HG02943 (cell line): ENCODE data around the gene USP35.
"Not testable (repeated sequence)": the region's sequence is repeated elsewhere in the genome, so short reads cannot be mapped to it uniquely, and the experiment has no call there.

Source experiments
- ATAC-seq: cut with Tn5 transposase; IDR thresholded peaks from one replicate; pipeline ENCODE4 v1.9.1; 2021; ENCODE audit warnings: mild to moderate bottlenecking, low read depth, moderate library complexity; ENCODE audit not compliant: unreplicated experiment

USP35 gene

GRCh38 chr11:78213526-78214330, 25.0 kb downstream of the USP35 start:
- ATAC-seq = no peak

GRCh38 chr11:78214331-78215194, 25.8 kb downstream of the USP35 start:
- ATAC-seq = no peak

DNA sequence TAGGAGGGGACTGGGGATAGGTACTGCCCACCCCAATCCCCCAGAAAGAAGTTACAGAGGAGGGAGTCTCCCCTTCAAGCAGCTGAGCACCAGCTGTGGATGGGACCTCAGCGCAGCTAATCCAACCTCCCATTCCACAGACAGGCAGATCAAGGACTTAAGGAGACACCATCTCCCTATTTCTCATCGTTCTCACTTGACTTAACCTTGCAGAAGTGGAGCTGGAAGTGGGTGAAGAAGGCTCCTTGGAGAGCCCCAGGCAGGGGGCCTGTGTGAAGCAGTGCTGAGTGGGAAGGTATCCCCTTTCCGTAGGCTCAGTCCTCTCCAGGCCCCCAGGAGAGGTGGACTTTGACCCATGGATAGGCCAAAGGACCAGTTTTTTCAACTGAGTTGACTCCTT, 27.3 kb downstream of the USP35 start:
- ATAC-seq = no peak

GRCh38 chr11:78216571-78217287, 28.0 kb downstream of the USP35 start:
- ATAC-seq = no peak

GRCh38 chr11:78217650-78218541, 29.2 kb downstream of the USP35 start:
- ATAC-seq = no peak

GRCh38 chr11:78218707-78219492, 30.2 kb downstream of the USP35 start:
- no peak for ATAC-seq

DNA sequence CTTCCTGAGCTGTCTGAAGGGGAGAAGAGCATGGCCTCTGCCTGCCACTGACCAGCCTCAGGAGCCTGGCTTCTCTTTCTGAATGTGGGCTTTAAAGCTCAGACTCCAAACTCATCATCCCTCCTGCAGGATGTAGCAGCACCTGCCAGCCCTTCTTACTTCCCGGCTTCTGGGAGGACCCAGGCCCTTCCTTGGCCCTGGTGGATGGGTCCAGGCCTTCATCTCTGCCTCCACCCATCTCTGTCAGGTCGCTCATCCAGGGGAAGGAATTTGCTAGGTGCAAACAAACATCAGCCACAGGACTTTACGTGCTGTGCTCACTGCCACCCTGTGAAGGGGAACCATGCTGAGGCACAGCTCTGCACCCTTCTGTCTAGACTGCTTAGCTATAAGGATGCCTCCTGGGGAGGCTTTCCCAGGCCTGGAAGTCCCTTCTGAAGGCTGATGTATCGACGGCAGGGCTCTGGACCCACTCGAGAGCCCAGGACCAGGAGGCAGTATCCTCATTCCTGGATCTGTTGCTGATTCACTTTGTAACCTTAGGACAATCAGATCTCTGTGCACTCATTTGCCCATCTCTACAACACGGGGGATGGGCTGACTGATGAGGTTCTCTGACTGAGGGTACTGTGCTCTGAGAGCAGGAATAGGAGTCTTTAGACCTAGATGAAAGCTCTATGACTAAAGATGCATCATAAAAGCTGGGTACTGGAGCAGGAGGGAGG, 30.9 kb downstream of the USP35 start:
- no peak for ATAC-seq

GRCh38 chr11:78220218-78221157, 31.8 kb downstream of the USP35 start:
- ATAC-seq = no peak

GRCh38 chr11:78221396-78222315, 32.9 kb downstream of the USP35 start:
- ATAC-seq = no peak

DNA sequence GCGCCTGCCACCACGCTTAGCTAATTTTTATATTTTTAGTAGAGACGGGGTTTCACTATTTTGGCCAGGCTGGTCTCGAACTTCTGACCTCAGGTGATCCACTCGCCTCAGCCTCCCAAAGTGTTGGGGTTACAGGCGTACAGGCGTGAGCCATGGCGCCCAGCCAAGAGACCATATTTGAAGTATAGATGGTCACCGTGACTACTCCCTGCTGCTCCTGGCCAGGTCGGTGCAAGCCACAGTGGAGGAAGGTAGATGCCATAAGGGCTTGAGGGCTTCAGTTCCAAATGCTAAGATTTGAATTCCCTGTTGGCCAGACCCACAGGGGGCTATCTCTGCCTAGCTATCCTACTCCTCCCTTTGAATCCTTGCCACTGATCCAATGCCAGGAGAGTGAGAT, 34.0 kb downstream of the USP35 start:
- ATAC-seq = not testable (repeated sequence)

DNA sequence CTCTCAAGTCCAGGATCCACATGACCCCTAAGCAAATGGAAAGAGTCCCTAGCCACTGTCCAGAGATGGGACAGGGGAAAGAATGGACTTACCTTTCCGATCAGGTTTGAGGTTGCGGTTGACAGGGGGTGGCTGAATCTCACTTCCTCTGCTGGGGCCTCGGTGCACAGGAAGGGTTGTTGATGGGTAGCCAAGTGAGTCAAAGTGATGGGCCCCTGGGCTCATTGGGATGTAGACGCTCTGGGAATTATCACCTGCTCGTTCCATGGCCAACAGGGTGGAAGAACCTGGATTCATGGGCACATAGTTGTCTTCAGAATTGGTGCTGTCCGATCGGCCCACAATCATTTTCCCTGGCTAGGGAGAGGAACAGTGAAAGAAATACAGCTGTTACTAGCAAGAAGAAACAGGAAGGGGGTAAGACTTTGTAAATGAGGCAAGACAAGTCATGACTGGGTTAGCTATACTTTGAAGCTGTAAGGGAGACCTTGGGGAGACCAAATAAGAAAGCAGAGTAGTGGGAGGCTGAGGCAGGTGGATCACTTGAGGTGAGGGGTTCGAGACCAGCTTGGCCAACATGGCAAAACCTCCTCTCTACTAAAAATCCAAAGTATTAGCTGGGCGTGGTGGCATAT, 34.7 kb downstream of the USP35 start:
- peak; percentile 67 for ATAC-seq

DNA sequence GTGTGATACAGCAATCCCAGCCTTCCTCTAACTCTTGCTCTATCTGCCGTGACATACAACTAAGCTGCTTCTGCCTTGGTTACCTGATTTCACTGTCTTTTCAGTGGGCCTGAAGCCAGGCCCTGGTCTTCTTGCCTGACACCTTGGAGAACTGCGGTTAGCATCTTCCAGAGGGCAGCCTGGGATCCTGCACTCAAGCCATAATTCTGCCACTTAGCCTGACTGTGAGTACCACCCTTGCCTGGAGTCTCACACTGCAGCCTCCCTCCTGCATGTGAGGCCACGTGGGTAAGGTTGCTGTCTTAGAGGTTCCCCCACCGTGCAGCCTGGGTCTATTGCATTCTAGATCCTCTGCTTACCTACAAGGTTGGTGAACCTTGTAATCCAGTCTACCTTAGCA, 35.8 kb downstream of the USP35 start:
- no peak for ATAC-seq

- ATAC-seq = no peak
These were observed 36.2 kb downstream of the USP35 start for GRCh38 chr11:78224906-78225420.

DNA sequence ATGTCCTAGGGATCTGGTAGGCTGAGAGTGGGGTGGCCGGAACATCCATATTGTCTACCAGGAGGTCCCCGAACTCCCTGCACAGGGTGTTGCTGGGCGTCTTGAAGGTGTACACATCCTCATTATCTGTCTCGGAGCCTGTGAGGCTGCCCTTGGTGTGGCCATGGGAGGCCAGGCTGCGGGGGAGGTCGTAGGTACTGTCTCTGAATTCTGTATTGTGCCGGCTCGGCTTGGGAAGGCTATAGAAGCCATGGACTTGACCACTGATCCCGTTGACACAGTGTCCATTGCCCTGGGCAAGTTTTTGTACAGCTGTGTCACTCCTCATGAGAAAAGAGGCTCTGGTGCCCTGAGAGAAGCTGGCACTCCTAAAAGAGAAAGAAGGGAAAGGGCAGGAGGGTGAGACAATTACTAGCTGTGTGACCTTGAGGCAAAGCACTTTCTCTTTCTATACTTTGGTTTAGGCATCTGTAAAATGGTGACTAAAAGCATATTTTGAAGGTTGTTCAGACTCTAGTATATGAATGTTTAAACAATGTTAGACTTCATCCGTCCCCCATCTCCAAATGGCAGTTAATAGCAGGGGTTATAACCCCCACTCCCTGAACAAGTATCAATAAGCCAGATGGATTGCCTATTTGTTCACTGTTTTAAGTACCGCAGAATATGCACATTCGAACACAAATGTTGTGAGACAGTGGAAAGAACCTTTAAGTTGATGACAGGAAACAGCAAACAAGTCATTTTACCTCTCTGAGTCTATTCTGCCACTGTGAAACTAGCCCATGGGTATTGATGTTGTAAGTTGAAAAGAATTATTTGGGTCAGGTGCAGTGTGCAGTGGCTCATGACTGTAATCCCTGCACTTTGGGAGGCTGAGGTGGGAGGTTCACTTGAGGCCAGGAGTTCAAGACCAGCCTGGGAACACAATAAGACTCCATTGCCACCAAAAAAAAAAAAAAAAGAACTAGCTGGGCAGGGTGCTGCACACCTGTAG, 38.3 kb downstream of the USP35 start:
- no peak for ATAC-seq

GRCh38 chr11:78227921-78228320, 39.2 kb downstream of the USP35 start:
- no peak for ATAC-seq
